HepG2 (cell line): ENCODE results near the gene IL10RA. TPM values are rescaled to one million over a fixed set of nuclear protein-coding genes. Genes with fewer than 3 reads are reported as not detected.

ENCODE experiments used
- ATAC-seq: fragments of 200-7000 bp; cut with Tn5 transposase; 3 replicates; pipeline ENCODE4 v1.9.1; 2020; ENCODE audit warnings: mild to moderate bottlenecking, moderate library complexity
- BruUV-seq: library from RNA; stranded (reverse); fragments of 400-500 nt; replicated peaks from 2 replicates; lab custom pipeline; 2021; lab: Mats Ljungman, UMichigan
- CTCF ChIA-PET: fragments of 300-600 bp; formaldehyde crosslinking; extraction: SDS; loops from one replicate; lab custom pipeline; 2021; ENCODE audit warnings: low total read pairs, inconsistent platforms, low intra/inter-chr PET ratio; lab: Yijun Ruan, JAX
- POLR2A ChIA-PET: fragments of 350-600 bp; sonication (Branson Sonifier 250); formaldehyde crosslinking; loops from one replicate; lab custom pipeline; 2020; ENCODE audit warnings: antibody characterized with exemption, inconsistent platforms; lab: Yijun Ruan, JAX
- DNase-seq: peaks from one replicate; pipeline ENCODE4 v3.0.0-alpha.2; 2015; ENCODE audit warnings: low spot score
- FAIRE-seq: peaks from 3 replicates; lab custom pipeline; 2011; peaks lifted over from hg19 to GRCh38; lab: Jason Lieb, UNC
- H2AFZ ChIP-seq: one replicate; pipeline ENCODE4 v1.6.1; 2011; ENCODE audit warnings: low read length, inconsistent platforms
- H3K27ac ChIP-seq: fragments of 300-600 bp; 3 replicates; pipeline ENCODE4 v1.8.0; 2011; ENCODE audit warnings: mixed run types, mild to moderate bottlenecking, mixed read lengths, low read length, inconsistent platforms; ENCODE audit not compliant: insufficient read depth; ENCODE audit errors: extremely low read length
- H3K27me3 ChIP-seq, 2 experiments: fragments of 200-600 bp in 1 of 2; 2 replicates in 1 of 2; 3 replicates in 1 of 2; pipeline versions ENCODE4 v1.6.0 to v1.8.0; 2011; ENCODE audit warnings: low read length in 2 of 2, mild to moderate bottlenecking in 2 of 2, moderate library complexity in 2 of 2, inconsistent platforms in 1 of 2; ENCODE audit not compliant: insufficient read depth in 2 of 2, control insufficient read depth in 1 of 2
- H3K36me3 ChIP-seq, 2 experiments: fragments of 200-600 bp in 1 of 2; replicated peaks in 1 of 2; 2 replicates in 1 of 2; 3 replicates in 1 of 2; pipeline versions ENCODE4 v1.5.1 to v1.8.0; 2011; ENCODE audit warnings: low read length in 2 of 2, inconsistent platforms in 1 of 2; ENCODE audit not compliant: insufficient read depth in 2 of 2, control insufficient read depth in 1 of 2
- H3K4me1 ChIP-seq: 2 replicates; pipeline ENCODE4 v1.5.1; 2012; ENCODE audit warnings: low read length, inconsistent platforms; ENCODE audit not compliant: insufficient read depth
- H3K4me2 ChIP-seq: 2 replicates; pipeline ENCODE4 v1.6.0; 2011; ENCODE audit warnings: low read depth, low read length, inconsistent platforms
- H3K4me3 ChIP-seq, 3 experiments: fragments of 200-600 bp in 1 of 3; sonication (generic), shearing (Covaris generic) in 1 of 3; replicated peaks in 1 of 3; 2 replicates each; pipeline ENCODE4 v1.5.1; 2011 to 2016; ENCODE audit warnings: low read length in 3 of 3, inconsistent platforms in 2 of 3, low read depth in 2 of 3, mild to moderate bottlenecking in 2 of 3, control low read depth in 1 of 3, mixed read lengths in 1 of 3; ENCODE audit not compliant: insufficient read depth in 1 of 3
- H3K79me2 ChIP-seq: one replicate; pipeline ENCODE4 v1.6.1; 2011; ENCODE audit warnings: low read length, inconsistent platforms; ENCODE audit not compliant: insufficient read depth
- H3K9ac ChIP-seq: 2 replicates; pipeline ENCODE4 v1.6.0; 2011; ENCODE audit warnings: mild to moderate bottlenecking, low read depth, low read length, inconsistent platforms; ENCODE audit not compliant: insufficient read depth
- H3K9me3 ChIP-seq: 2 replicates; pipeline ENCODE4 v1.5.1; 2012; ENCODE audit warnings: mild to moderate bottlenecking, low read length
- H4K20me1 ChIP-seq: 2 replicates; pipeline ENCODE4 v1.6.0; 2011; ENCODE audit warnings: inconsistent platforms, mild to moderate bottlenecking, low read length, moderate library complexity; ENCODE audit not compliant: insufficient read depth
- AKAP8 ChIP-seq: sonication (generic); formaldehyde crosslinking; IDR thresholded peaks from 2 replicates; pipeline ENCODE4 v1.5.1; 2020; ENCODE audit warnings: mild to moderate bottlenecking, missing genetic modification reagents
- CBX5 ChIP-seq: sonication (generic); formaldehyde crosslinking; IDR thresholded peaks from 2 replicates; pipeline ENCODE4 v1.4.0; 2020; ENCODE audit warnings: missing genetic modification reagents, borderline replicate concordance
- MYPOP ChIP-seq: sonication (generic); formaldehyde crosslinking; IDR thresholded peaks from 2 replicates; pipeline ENCODE4 v1.8.1; 2023; ENCODE audit warnings: mild to moderate bottlenecking, moderate library complexity, missing genetic modification reagents
- REL ChIP-seq: sonication (generic); formaldehyde crosslinking; conservative IDR thresholded peaks from 2 replicates; pipeline ENCODE4 v1.8.0; 2022; ENCODE audit warnings: mild to moderate bottlenecking, missing genetic modification reagents, moderate library complexity
- SATB2 ChIP-seq: sonication (generic); formaldehyde crosslinking; IDR thresholded peaks from 2 replicates; pipeline ENCODE4 v1.5.0; 2020; ENCODE audit warnings: missing genetic modification reagents
- THAP7 ChIP-seq: sonication (generic); formaldehyde crosslinking; IDR thresholded peaks from 2 replicates; pipeline ENCODE4 v1.8.1; 2023; ENCODE audit warnings: mild to moderate bottlenecking, missing genetic modification reagents
- ZNF18 ChIP-seq: sonication (generic); formaldehyde crosslinking; IDR thresholded peaks from 2 replicates; pipeline ENCODE4 v1.8.0; 2022; ENCODE audit warnings: mild to moderate bottlenecking, missing genetic modification reagents; ENCODE audit not compliant: insufficient replicate concordance
- ZNF235 ChIP-seq: sonication (generic); formaldehyde crosslinking; IDR thresholded peaks from 2 replicates; pipeline ENCODE4 v1.8.1; 2023; ENCODE audit warnings: mild to moderate bottlenecking, missing genetic modification reagents, borderline replicate concordance
- ZNF530 ChIP-seq: sonication (generic); formaldehyde crosslinking; IDR thresholded peaks from 2 replicates; pipeline ENCODE4 v1.5.0; 2020; ENCODE audit warnings: low read depth, mild to moderate bottlenecking, missing genetic modification reagents
- ZNF570 ChIP-seq: sonication (generic); formaldehyde crosslinking; IDR thresholded peaks from 2 replicates; pipeline ENCODE4 v1.4.0; 2020; ENCODE audit warnings: mild to moderate bottlenecking, missing genetic modification reagents, borderline replicate concordance
- ZNF607 ChIP-seq: sonication (generic); formaldehyde crosslinking; IDR thresholded peaks from 2 replicates; pipeline ENCODE4 v1.5.1; 2020; ENCODE audit warnings: missing genetic modification reagents, mild to moderate bottlenecking, borderline replicate concordance
- ZNF616 ChIP-seq: sonication (generic); formaldehyde crosslinking; IDR thresholded peaks from 2 replicates; pipeline ENCODE4 v1.5.0; 2020; ENCODE audit warnings: low read depth, mild to moderate bottlenecking, missing genetic modification reagents
- ZSCAN29 ChIP-seq: sonication (generic); formaldehyde crosslinking; conservative IDR thresholded peaks from 2 replicates; pipeline ENCODE4 v1.4.0; 2020; ENCODE audit warnings: mild to moderate bottlenecking, missing genetic modification reagents
- ZXDC ChIP-seq: sonication (generic); formaldehyde crosslinking; IDR thresholded peaks from 2 replicates; pipeline ENCODE4 v1.5.0; 2020; ENCODE audit warnings: mild to moderate bottlenecking, missing genetic modification reagents
- WGBS: methylation state at CpG from one replicate; pipeline ENCODE4 v1.1.6; 2017; ENCODE audit warnings: low lambda C conversion rate; 5-methylcytosine and 5-hydroxymethylcytosine counted together
- in situ Hi-C: cut with HindIII; loops from 2 replicates; pipeline ENCODE4 v1.10.0; 2017; ENCODE audit warnings: low pct_unique_long_range_greater_than_20kb; ENCODE audit not compliant: extremely low pct_ligation_motif_present
- intact Hi-C: fragments of 100-400 bp; cut with micrococcal nuclease; formaldehyde crosslinking; loops from one replicate; pipeline ENCODE4 v1.10.0; 2022; ENCODE audit not compliant: unreplicated experiment
- polyA plus RNA-seq, 8 experiments: library from polyadenylated mRNA; depleted of rRNA in 3 of 8; stranded (reverse) in 7 of 8; unstranded in 1 of 8; fragments of >200 nt; fragmentation: Illumina TruSeq in 4 of 8; extraction: Trizol in 4 of 8; gene quantifications; 2 replicates each; pipeline versions ENCODE4 v1.2.1 to v1.2.3, GENCODE V29; 2011 to 2016; ENCODE audit warnings: low read depth in 4 of 8, missing spikeins in 1 of 8, mixed read lengths in 1 of 8; ENCODE audit not compliant: insufficient read depth in 1 of 8
- total RNA-seq, 5 experiments: library from RNA; depleted of rRNA; stranded (reverse); fragments of >200 nt; fragmentation: Illumina TruSeq; extraction: Trizol; gene quantifications; 2 replicates each; pipeline ENCODE4 v1.2.3, GENCODE V29; 2016; ENCODE audit warnings: low read depth in 1 of 5
- TF ChIP-seq, protein P1 (sequence below): sonication (generic); formaldehyde crosslinking; IDR thresholded peaks from 2 replicates; pipeline ENCODE4 v1.8.0; 2022; ENCODE audit warnings: mild to moderate bottlenecking, missing genetic modification reagents, borderline replicate concordance
- TF ChIP-seq, protein P2 (sequence below), 2 experiments: fragments of 450-650 bp in 1 of 2; sonication (generic) in 1 of 2; formaldehyde crosslinking; IDR thresholded peaks; 2 replicates each; pipeline versions ENCODE4 v1.5.0 to v1.8.0; 2020 to 2022; ENCODE audit warnings: mild to moderate bottlenecking in 1 of 2, missing genetic modification reagents in 1 of 2

Gene IL10RA
- total and polyA plus RNA-seq, 2 of the 13 experiments (the other 11 are each of a cell fraction or from before 2014, with no cell fraction given), result not detected

- no peak overlapping the region for H3K4me2 ChIP-seq
- ATAC-seq, result no peak
- no peaks in the 10 kb centered on the region; the same call in 1 of the 2 replicates for H3K9me3 ChIP-seq
- no TSS peak for BruUV-seq
- ChIA-PET CTCF (no interaction called here), POLR2A (no interaction called here)
- H3K79me2 ChIP-seq, result no peaks in the 10 kb centered on the region
- H3K36me3 ChIP-seq, result no peaks in the 10 kb centered on the region
- H3K27me3 ChIP-seq, result peaks cover 0 to 6% of the 10 kb centered on the region in 2 experiments; a peak in 2 of 5 replicates
- no peaks in the 10 kb centered on the region for H4K20me1 ChIP-seq
- in situ Hi-C loops, result loop anchor here (25.0 kb wide), 1 partner anchor 503 kb away; no protein-coding TSS in a partner anchor
- FAIRE-seq, result no peak
- intact Hi-C loops, result loop anchor here (10.0 kb wide), 1 partner anchor 516 kb away; no protein-coding TSS in a partner anchor
- H3K4me1 ChIP-seq, result no peaks in the 10 kb centered on the region
- no peak overlapping the region for H3K9ac ChIP-seq
- no peak for DNase-seq
- H3K27ac ChIP-seq, result no peak overlapping the region
- no peak overlapping the region for H2AFZ ChIP-seq
- 61% methylated on average over 8 of the region's 8 CpGs for WGBS
- no peak overlapping the region for H3K4me3 ChIP-seq
- TF ChIP-seq CBX5 (no peak), ZNF616 (CRISPR knock-in tag) (no peak), AKAP8 (no peak), THAP7 (CRISPR knock-in tag) (no peak), ZNF530 (CRISPR knock-in tag) (no peak), REL (no peak), ZNF607 (CRISPR knock-in tag) (no peak), ZNF235 (no peak), ZXDC (CRISPR knock-in tag) (no peak), MYPOP (no peak), SATB2 (no peak), ZNF18 (CRISPR knock-in tag) (no peak), ZNF570 (no peak), ZSCAN29 (CRISPR knock-in tag) (no peak)
- TF ChIP-seq, protein P1, sequence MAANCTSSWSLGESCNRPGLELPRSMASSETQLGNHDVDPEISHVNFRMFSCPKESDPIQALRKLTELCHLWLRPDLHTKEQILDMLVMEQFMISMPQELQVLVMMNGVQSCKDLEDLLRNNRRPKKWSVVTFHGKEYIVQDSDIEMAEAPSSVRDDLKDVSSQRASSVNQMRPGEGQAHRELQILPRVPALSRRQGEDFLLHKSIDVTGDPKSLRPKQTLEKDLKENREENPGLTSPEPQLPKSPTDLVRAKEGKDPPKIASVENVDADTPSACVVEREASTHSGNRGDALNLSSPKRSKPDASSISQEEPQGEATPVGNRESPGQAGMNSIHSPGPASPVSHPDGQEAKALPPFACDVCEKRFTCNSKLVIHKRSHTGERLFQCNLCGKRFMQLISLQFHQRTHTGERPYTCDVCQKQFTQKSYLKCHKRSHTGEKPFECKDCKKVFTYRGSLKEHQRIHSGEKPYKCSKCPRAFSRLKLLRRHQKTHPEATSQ, result no peak
- TF ChIP-seq, protein P2, sequence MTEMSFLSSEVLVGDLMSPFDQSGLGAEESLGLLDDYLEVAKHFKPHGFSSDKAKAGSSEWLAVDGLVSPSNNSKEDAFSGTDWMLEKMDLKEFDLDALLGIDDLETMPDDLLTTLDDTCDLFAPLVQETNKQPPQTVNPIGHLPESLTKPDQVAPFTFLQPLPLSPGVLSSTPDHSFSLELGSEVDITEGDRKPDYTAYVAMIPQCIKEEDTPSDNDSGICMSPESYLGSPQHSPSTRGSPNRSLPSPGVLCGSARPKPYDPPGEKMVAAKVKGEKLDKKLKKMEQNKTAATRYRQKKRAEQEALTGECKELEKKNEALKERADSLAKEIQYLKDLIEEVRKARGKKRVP (CRISPR knock-in tag; IDR thresholded peaks at IDR 0.05), result no peak
Measured at GRCh38 chr11:117940736-117941135, 45.5 kb upstream of the IL10RA start.
